ENCODE results near the gene RPUSD1. TPM values are rescaled to one million over a fixed set of nuclear protein-coding genes. Genes with fewer than 3 reads are reported as not detected.

RPUSD1 gene
- total RNA-seq, 1 experiment from 2014 or later = 48.6 TPM

- Histone ChIP-seq H2BK5ac (ENCODE audit: insufficient read length, low read length) (no peak overlapping the region), H2BK15ac (ENCODE audit: low read depth, low read length) (no peak overlapping the region), H3K4ac (ENCODE audit: low read depth, low read length) (no peak overlapping the region), H4K91ac (ENCODE audit: insufficient read length, low read depth, low read length) (no peak overlapping the region), H2BK12ac (ENCODE audit: insufficient read length, low read depth, low read length) (no peak overlapping the region), H3K27me3 (ENCODE audit: insufficient read depth, low read length) (no peaks in the 10 kb centered on the region), H3T11ph (ENCODE audit: low read length) (no peak overlapping the region), H2BK120ac (ENCODE audit: low read depth, low read length, poor library complexity, severe bottlenecking) (no peak overlapping the region), H3K79me1 (ENCODE audit: insufficient read depth, low read depth, low read length, poor library complexity, severe bottlenecking) (no peaks in the 10 kb centered on the region), H3K79me2 (ENCODE audit: insufficient read depth, low read length) (no peaks in the 10 kb centered on the region), H2AFZ (ENCODE audit: low read length) (no peak overlapping the region), H3K23ac (ENCODE audit: insufficient read length, low read depth, low read length) (no peak overlapping the region), H3K23me2 (ENCODE audit: insufficient read length, low read depth, low read length, poor library complexity, severe bottlenecking) (peaks cover 5% of the 10 kb centered on the region), H3K56ac (ENCODE audit: insufficient read length, low read depth, low read length) (no peak overlapping the region), H3K14ac (ENCODE audit: insufficient read depth, low read length) (no peak overlapping the region), H2BK20ac (ENCODE audit: low read depth, low read length, poor library complexity, severe bottlenecking) (no peak overlapping the region), H3K4me2 (ENCODE audit: insufficient read depth, insufficient read length, low read length) (no peak overlapping the region), H3K9ac (ENCODE audit: extremely low read depth, insufficient read length, low read length) (no peak overlapping the region), H3K18ac (ENCODE audit: insufficient read length, low read depth, low read length) (no peak overlapping the region), H3K4me1 (ENCODE audit: insufficient read depth, low read length) (no peaks in the 10 kb centered on the region), H2AK5ac (ENCODE audit: insufficient read length, low read length) (no peak overlapping the region), H3K9me3 (ENCODE audit: control insufficient read depth, low read depth, low read length) (no peaks in the 10 kb centered on the region), H4K8ac (replicated peaks; ENCODE audit: insufficient read length, low read depth, low read length) (no peak overlapping the region), H4K20me1 (ENCODE audit: control insufficient read depth, insufficient read depth, insufficient read length) (no peaks in the 10 kb centered on the region), H3K27ac (ENCODE audit: insufficient read length, low read depth, low read length) (no peak overlapping the region), H4K5ac (ENCODE audit: insufficient read length, low read depth, low read length) (no peak overlapping the region)
- H3K36me3 Mint-ChIP-seq (ENCODE audit: insufficient read depth in 1 of 3, low read depth in 3 of 3) = no peaks in the 10 kb centered on the region
- no peaks in the 10 kb centered on the region for H3K9me3 Mint-ChIP-seq
- H3K27me3 Mint-ChIP-seq (ENCODE audit: low read depth) = peaks cover 1% of the 10 kb centered on the region
- H3K4me1 Mint-ChIP-seq = peaks cover 0 to 8% of the 10 kb centered on the region in 2 experiments; a peak in 3 of 4 replicates
- peak overlapping the region in 1 of 2 experiments; percentile 54; a peak in 1 of 5 replicates for H3K4me3 Mint-ChIP-seq
- no CpG with 5 or more reads among the region's 14 CpGs for WGBS (ENCODE audit: extremely low coverage, insufficient read length, low lambda C conversion rate)
- peak; percentile 85 for DNase-seq
- TF ChIP-seq, protein P1, sequence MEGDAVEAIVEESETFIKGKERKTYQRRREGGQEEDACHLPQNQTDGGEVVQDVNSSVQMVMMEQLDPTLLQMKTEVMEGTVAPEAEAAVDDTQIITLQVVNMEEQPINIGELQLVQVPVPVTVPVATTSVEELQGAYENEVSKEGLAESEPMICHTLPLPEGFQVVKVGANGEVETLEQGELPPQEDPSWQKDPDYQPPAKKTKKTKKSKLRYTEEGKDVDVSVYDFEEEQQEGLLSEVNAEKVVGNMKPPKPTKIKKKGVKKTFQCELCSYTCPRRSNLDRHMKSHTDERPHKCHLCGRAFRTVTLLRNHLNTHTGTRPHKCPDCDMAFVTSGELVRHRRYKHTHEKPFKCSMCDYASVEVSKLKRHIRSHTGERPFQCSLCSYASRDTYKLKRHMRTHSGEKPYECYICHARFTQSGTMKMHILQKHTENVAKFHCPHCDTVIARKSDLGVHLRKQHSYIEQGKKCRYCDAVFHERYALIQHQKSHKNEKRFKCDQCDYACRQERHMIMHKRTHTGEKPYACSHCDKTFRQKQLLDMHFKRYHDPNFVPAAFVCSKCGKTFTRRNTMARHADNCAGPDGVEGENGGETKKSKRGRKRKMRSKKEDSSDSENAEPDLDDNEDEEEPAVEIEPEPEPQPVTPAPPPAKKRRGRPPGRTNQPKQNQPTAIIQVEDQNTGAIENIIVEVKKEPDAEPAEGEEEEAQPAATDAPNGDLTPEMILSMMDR (conservative IDR thresholded peaks at IDR 0.05) = peak; percentile 88
- H3K27ac Mint-ChIP-seq = no peak overlapping the region
These were observed 42.4 kb downstream of the RPUSD1 start for GRCh38 chr16:745739-746138.

Data from H9 (cell line).